Measurements from ENCODE around the gene HOXA10. TPM values are rescaled to one million over a fixed set of nuclear protein-coding genes. Genes with fewer than 3 reads are reported as not detected.

Gene HOXA10
- total RNA-seq, 2 experiments from 2014 or later: not detected

GRCh38 chr7:27171325-27171636 is 2.8 kb downstream of the HOXA10 start:
- CTCF ChIA-PET: interaction anchor here (1.7 to 2.9 kb wide), 5 partner anchors 9 to 25 kb away, joined by 3 to 10 read pairs (median 6); partner anchors contain the start of gene HOXA7
- Mint-ChIP-seq H3K27me3 (peaks cover 84% of the 10 kb centered on the region), H3K27ac (peak overlapping the region; percentile 50), H3K4me3 (peak overlapping the region; percentile 74), H3K4me1 (ENCODE audit: low read depth) (peaks cover 54% of the 10 kb centered on the region), H3K36me3 (ENCODE audit: low read depth) (no peaks in the 10 kb centered on the region), H3K9me3 (no peaks in the 10 kb centered on the region)
- H3K27me3 ChIP-seq (ENCODE audit: control insufficient read depth in 1 of 2, insufficient read depth in 2 of 2, low read length in 2 of 2): peaks cover 85 to 100% of the 10 kb centered on the region in 2 experiments
- peaks cover 69% of the 10 kb centered on the region for H3K4me1 ChIP-seq (ENCODE audit: insufficient read depth, low read length)
- no peaks in the 10 kb centered on the region for H3K36me3 ChIP-seq (ENCODE audit: insufficient read depth, low read length)
- H3K9me3 ChIP-seq (ENCODE audit: control insufficient read depth in 1 of 2, insufficient read depth in 1 of 2, low read length in 2 of 2): peaks cover 5 to 71% of the 10 kb centered on the region in 2 experiments
- POLR2A ChIA-PET: interaction anchor here (2.1 to 2.5 kb wide), 2 partner anchors 10 to 12 kb away, joined by 6 to 14 read pairs; no protein-coding TSS in a partner anchor
- no peak for ATAC-seq (ENCODE audit: poor library complexity)
- TF ChIP-seq CTCF (IDR thresholded peaks at IDR 0.05): no peak
- no peak overlapping the region for H3K4me3 ChIP-seq (ENCODE audit: low read length)
- DNase-seq: peak in 1 of 14 experiments; percentile 32
- no peak overlapping the region for H3K27ac ChIP-seq (ENCODE audit: low read depth in 1 of 2, low read length in 2 of 2)
- intact Hi-C loops (cut with DNase I, micrococcal nuclease): loop anchor here (2.0 kb wide), 2 partner anchors 14 to 1314 kb away; partner anchors contain the start of gene HOXA11 (in 1 of the 2)

- no peaks in the 10 kb centered on the region for H3K36me3 ChIP-seq (ENCODE audit: insufficient read depth, low read length)
- H3K4me3 ChIP-seq (ENCODE audit: low read length): no peak overlapping the region
- intact Hi-C loops (cut with DNase I, micrococcal nuclease): loop anchor here (2.0 kb wide), 2 partner anchors 14 to 1314 kb away; partner anchors contain the start of gene HOXA11 (in 1 of the 2)
- no peak overlapping the region for H3K27ac Mint-ChIP-seq
- POLR2A ChIA-PET: interaction anchor here (0.7 to 2.1 kb wide), 5 partner anchors 9 to 82 kb away, joined by 3 to 6 read pairs (median 3); no protein-coding TSS in a partner anchor
- no peak overlapping the region for H3K27ac ChIP-seq (ENCODE audit: low read depth in 1 of 2, low read length in 2 of 2)
- H3K4me3 Mint-ChIP-seq: peak overlapping the region; percentile 34
- no peak for DNase-seq
- peaks cover 84% of the 10 kb centered on the region for H3K27me3 Mint-ChIP-seq
- ATAC-seq (ENCODE audit: poor library complexity): no peak
- CTCF ChIA-PET: interaction anchor here (0.9 to 2.2 kb wide), 7 partner anchors 9 to 1278 kb away, joined by 3 to 6 read pairs (median 3); partner anchors contain the start of genes HOXA11 and HOXA7
- TF ChIP-seq CTCF (IDR thresholded peaks at IDR 0.05): no peak
- peaks cover 5 to 74% of the 10 kb centered on the region in 2 experiments for H3K9me3 ChIP-seq (ENCODE audit: control insufficient read depth in 1 of 2, insufficient read depth in 1 of 2, low read length in 2 of 2)
- peaks cover 2% of the 10 kb centered on the region for H3K36me3 Mint-ChIP-seq (ENCODE audit: low read depth)
- H3K4me1 Mint-ChIP-seq (ENCODE audit: low read depth): peaks cover 58% of the 10 kb centered on the region
- peaks cover 87 to 100% of the 10 kb centered on the region in 2 experiments for H3K27me3 ChIP-seq (ENCODE audit: control insufficient read depth in 1 of 2, insufficient read depth in 2 of 2, low read length in 2 of 2)
- no peaks in the 10 kb centered on the region for H3K9me3 Mint-ChIP-seq
- peaks cover 75% of the 10 kb centered on the region for H3K4me1 ChIP-seq (ENCODE audit: insufficient read depth, low read length)
These were observed 3.4 kb downstream of the HOXA10 start for GRCh38 chr7:27170426-27171324.

- no peak for TF ChIP-seq CTCF (IDR thresholded peaks at IDR 0.05)
- H3K9me3 Mint-ChIP-seq: no peaks in the 10 kb centered on the region
- no peak overlapping the region for H3K4me3 ChIP-seq (ENCODE audit: low read length)
- DNase-seq: peak in 2 of 14 experiments; percentile 6 to 29
- peaks cover 4% of the 10 kb centered on the region for H3K36me3 Mint-ChIP-seq (ENCODE audit: low read depth)
- ChIA-PET CTCF (interaction anchor here (0.9 to 2.2 kb wide), 7 partner anchors 9 to 1277 kb away, joined by 3 to 6 read pairs (median 3); partner anchors contain the start of genes HOXA11 and HOXA7), POLR2A (interaction anchor here (1.0 to 2.1 kb wide), 4 partner anchors 9 to 81 kb away, joined by 3 to 6 read pairs (median 4); no protein-coding TSS in a partner anchor)
- H3K9me3 ChIP-seq (ENCODE audit: control insufficient read depth in 1 of 2, insufficient read depth in 1 of 2, low read length in 2 of 2): peaks cover 5 to 75% of the 10 kb centered on the region in 2 experiments
- no peak for ATAC-seq (ENCODE audit: poor library complexity)
- peaks cover 83% of the 10 kb centered on the region for H3K4me1 ChIP-seq (ENCODE audit: insufficient read depth, low read length)
- peaks cover 87 to 100% of the 10 kb centered on the region in 2 experiments for H3K27me3 ChIP-seq (ENCODE audit: control insufficient read depth in 1 of 2, insufficient read depth in 2 of 2, low read length in 2 of 2)
- intact Hi-C loops (cut with DNase I, micrococcal nuclease): loop anchor here (2.0 to 10.0 kb wide), 7 partner anchors 15 to 1313 kb away; partner anchors contain the start of genes HOXA11 (in 1 of the 2) and SNX10 (in 1 of the 2)
- no peaks in the 10 kb centered on the region for H3K36me3 ChIP-seq (ENCODE audit: insufficient read depth, low read length)
- H3K4me3 Mint-ChIP-seq: peak overlapping the region; percentile 45
- no peak overlapping the region for H3K27ac Mint-ChIP-seq
- H3K27me3 Mint-ChIP-seq: peaks cover 81% of the 10 kb centered on the region
- H3K4me1 Mint-ChIP-seq (ENCODE audit: low read depth): peaks cover 59% of the 10 kb centered on the region
- no peak overlapping the region for H3K27ac ChIP-seq (ENCODE audit: low read depth in 1 of 2, low read length in 2 of 2)
These were observed 4.3 kb downstream of the HOXA10 start for GRCh38 chr7:27169658-27170425.
